ENCODE results near the gene FASTKD3.
"Not testable (repeated sequence)": the region's sequence is repeated elsewhere in the genome, so short reads cannot be mapped to it uniquely, and the experiment has no call there.

FASTKD3 gene, protein sequence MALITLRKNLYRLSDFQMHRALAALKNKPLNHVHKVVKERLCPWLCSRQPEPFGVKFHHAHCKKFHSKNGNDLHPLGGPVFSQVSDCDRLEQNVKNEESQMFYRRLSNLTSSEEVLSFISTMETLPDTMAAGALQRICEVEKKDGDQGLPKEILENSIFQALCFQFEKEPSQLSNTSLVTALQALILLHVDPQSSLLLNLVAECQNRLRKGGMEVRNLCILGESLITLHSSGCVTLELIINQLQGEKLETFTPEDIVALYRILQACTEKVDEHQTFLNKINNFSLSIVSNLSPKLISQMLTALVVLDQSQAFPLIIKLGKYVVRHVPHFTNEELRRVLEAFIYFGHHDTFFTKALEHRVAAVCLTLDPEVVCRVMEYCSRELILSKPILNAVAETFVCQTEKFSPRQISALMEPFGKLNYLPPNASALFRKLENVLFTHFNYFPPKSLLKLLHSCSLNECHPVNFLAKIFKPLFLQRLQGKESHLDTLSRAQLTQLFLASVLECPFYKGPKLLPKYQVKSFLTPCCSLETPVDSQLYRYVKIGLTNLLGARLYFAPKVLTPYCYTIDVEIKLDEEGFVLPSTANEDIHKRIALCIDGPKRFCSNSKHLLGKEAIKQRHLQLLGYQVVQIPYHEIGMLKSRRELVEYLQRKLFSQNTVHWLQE

DNA sequence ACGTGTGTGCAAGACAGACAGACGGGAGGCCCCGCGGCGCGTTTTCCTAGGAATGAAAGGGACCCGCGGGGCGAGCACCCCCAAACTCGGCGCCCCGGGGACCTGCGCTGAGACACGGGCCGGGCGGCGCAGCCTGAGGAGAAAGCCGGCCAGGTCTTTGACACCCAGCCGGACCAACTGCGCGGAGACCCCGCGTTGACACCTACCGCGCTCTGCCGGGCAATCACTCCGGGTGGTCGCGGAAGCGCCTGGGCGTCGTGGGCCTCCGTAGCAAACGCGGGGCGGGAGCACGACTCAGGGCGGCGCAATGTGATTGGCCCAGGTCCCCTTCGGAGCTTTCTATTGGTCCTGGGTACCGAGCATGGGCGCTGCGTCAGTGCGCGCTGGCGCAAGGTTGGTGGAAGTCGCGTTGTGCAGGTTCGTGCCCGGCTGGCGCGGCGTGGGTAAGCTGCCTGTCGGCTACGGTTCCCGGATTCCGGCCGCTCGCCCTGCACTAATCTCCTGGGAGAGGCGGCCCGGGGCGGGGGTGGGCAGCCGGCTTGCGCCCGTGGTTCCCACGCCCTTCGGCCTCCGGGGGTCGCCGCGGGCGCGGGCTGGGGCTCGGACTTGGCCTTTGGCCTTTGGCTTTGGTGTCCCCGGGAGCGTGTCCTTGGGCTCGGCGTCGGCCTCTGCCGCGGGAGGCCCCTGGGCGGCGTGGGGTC is at the start of gene FASTKD3, which contains the start of gene MTRR:
FASTKD3 (minus strand) TSS at position 259 of the 701 bp plus-strand sequence. CDS start 948 bp downstream, outside the sequence.
MTRR (plus strand) TSS at position 376 of the 701 bp plus-strand sequence. CDS start 1,647 bp downstream, outside the sequence.
- DNase-seq, result peak; percentile 97

DNA sequence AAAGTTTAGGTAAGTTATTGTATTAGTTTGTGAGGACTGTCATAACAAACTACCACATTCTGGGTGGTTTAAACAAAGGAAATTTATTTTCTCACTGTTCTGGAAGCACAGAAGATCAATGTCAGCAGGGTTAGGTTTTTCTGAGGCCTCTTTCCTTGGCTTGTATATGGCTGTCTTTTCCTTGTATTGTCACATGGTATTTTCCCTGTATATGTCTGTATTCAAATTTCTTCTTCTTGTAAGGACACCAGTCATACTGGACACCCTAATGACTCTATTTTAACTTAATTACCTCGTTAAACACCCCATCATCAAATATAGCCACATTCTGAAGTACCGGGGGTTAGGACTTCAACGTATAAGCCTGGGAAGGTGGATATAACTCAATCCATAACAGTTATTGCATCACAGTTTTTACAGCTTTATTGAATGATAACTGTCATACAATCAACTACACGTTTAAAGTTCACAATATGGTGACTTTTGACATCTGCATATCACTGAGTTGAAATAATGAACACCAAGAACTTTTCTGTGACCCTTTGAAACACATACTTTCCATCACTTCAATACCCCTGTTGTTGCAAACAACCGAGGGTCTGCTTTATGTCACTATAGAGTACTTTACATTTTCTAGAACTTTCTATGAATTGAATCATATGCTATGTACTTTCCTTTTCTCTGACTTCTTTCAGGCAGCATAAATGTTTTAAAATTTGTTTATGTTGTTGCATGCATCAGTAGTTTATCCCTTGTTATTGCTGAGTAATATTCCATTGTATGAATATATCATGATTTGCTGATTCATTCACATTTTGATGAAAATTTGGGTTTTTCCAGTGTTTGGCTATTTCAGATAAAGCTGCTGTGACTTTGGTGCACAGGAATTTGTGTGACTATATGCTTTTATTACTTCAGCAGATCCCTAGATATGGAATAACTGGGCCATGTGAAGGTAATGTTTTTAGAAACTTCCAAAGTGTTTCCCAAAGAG is 48.6 kb upstream of the FASTKD3 start:
- no peak for DNase-seq

DNA sequence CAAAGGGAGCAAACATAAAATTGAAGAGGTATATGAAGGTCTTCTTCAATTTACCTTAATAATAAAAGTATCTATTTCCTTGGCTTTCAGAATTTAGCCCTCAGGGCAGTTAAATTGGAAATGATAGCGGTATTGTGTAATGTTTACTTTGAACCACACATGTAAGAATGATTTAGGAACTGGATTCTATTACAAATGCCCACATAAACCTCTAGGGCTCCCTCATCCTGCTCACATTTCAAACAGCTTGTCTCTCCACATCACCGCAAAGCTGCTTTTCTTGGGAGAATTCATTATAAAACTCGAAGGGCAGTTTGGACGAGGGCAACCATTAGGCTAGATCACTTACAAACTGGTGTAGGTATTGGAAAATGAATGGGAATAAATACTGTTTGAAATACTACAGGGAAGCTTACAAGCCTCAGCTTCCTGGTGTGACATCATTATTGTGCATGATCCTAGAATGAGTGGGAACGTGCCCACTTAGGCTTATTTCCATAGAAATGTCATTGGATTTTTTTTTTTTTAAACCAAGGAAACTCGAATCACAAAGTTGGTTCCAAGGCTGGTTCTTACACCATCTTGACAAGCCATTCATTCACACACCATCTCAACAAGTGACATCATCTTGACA is 47.5 kb upstream of the FASTKD3 start:
- DNase-seq, result peak; percentile 12

DNA sequence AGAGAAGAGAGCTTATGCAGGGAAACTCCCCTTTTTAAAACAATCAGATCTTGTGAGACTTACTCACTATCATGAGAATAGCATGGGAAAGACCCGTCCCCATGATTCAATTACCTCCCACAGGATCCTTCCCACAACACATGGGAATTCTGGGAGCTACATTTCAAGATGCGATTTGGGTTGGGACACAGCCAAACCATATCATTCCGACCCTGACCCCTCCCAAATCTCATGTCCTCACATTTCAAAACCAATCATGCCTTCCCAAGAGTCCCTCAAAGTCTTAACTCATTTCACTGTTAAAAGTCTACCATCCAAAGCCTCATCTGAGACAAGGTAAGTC is 42.6 kb upstream of the FASTKD3 start:
- DNase-seq, result not testable (repeated sequence)

DNA sequence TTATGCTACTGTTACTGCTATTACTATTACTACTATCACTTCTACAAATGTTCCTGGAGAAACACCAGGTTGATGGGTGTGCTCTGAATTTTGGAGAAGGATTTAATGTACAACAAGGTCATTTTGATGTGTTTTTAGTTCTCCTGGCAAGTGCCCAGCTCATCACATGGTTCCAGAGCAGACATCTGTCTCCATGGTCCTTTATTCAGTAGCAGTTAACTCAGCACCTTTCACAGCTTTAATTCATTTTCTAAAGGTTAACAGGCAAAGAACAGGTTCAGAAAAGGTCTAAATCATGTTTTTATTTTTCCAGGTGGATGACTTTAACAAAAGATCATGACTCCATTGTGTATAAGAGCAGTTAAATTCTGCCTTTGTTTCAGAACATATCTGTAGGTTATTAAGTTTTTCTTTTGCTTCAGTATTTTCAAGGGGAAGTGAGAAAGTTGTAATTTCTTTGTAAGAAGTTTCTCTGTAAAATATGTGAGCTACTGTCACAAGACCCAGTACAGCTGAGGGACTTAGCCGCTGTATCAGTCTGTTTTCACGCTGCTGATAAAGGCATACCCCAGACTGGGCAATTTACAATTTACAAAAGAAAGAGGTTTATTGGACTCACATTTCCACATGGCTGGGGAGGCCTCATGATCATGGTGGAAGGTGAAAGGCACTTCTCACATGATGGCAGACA is 42.1 kb upstream of the FASTKD3 start:
- no peak for DNase-seq

DNA sequence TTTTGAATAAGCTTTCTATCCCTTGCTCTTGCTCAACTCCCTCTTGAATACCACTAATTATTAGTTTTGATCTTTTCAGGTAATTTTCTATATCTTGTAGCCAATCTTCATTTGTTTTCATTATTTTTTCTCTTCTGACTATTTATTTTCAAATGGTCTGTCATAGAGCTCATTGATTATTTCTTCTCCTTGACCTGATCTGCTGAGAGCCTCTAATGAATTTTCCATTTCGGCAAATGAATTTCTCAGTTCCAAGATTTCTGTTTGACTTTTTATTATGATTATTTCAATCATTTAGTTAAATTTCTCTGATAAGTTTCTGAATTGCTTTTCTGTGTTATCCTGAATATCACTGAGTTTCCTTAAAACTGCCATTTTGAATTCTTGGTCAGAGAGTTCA is 39.5 kb upstream of the FASTKD3 start:
- DNase-seq, result no peak

DNA sequence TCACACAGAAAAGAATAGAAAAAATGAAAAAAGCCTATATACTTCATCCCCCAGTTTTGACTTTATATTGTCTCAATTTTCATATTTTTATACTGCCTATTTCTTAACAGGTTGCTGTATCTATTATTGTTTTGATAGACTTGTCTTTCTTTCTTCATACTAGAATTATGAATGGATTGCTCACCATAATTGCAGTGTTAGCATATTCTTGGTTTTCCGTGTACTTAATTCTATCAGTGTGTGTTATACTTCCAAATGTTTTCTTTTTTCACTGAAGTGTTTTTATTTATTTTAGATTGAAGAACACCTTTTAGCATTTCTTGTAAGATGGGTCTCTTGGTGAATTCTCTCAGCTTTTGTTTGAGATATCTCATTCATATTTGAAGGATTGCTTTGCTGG is 38.8 kb upstream of the FASTKD3 start:
- DNase-seq, result no peak

DNA sequence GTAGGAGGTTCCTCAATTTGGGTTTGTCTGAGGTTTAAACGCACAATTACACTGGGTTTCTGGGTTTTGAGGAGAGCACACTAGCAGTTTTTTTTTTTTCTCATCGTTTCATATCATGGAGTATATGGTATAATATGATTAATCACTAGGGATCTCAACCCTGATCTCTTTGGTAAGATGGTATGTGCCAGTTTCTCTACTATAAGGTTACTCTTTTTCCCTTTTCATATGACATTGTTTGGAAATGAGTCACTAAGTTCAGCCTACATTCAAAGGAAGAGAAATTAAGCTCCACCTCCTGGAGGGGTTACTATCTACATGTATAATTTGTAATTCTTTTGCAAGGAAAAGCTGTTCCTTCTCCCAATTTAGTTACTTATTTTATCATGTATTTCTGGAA is 35.3 kb upstream of the FASTKD3 start:
- peak; percentile 12 for DNase-seq

DNA sequence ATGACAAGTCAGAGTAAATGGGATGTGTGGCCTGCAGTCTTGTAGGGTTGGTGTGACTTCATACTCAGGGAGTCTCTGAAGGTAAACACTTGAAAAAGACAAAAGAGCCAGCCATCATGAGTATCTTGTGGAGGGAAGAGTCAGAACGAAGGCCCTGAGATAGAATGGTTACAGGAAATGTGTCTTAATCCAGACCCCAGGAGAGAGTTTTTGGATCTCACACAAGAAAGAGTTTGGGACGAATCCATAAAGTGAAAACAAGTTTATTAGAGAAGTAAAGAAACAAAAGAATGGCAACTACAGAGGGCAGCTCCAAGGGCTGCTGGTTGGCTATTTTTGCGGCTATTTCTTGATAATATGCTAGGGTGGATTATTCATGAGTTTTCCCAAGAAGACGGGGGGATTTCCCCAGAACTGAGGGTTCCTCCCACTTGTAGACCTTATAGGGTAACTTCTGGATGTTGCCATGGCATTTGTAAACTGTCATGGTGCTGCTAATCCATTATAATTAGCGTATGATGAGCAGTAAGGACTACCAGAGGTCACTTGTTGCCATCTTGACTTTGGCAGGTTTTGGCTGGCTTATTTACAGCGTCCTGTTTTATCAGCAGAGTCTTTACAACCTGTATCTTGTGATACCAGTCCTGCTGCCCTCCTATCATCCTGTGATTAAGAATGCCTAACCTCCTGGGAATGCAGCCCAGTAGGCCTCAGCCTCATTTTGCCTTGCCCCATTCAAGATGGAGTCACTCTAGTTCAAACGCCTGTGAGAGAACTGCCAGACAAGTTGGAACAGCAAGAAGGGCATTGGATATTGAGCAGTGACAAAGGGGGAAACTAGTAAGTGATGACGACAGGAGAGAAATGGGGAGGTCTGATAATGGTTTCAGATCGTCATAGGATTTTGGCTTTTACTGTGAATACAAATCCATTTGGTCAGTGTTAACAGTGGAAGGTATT is 34.1 kb upstream of the FASTKD3 start:
- DNase-seq, result peak; percentile 29

DNA sequence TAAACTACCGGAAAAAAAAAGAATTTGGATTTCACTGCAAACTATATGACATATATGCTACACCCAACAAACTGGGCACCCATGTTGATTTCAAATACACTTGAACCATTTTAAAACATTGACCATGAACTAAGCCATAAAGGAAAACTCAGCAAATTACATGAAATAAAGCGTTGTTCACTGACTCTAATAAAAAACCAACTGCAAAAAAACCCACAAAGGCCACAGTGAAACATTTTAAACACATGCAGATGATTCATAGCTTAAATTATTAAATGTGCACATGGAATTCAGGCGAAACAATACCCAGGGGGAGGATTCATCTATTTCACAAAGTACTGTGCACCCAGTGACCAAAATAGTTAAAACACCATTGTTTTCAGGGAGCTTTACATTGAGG is 33.4 kb upstream of the FASTKD3 start:
- no peak for DNase-seq

DNA sequence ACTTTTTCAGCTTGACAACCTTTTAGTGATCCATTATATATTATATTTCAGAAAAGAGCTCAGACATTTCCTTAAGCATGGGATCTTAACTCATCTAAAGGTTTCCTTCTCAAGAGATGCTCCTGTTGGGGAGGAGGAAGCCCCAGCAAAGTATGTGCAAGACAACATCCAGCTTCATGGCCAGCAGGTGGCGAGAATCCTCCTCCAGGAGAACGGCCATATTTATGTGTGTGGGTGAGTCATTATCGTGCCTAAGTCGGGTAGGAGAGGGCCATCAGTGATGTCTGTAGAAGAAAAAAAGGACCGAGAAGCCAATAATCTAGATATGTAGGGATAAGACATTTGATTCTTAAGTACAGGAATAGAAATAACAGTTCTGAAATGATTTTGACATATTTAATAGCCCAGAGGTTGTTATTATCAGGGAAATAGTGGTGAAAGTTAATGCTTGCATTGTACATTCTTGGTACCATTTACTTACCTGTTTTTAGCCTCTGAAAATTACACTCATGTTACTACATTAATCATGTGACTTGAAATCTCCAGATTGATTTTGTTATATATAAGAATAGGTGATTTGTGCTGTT is 28.3 kb upstream of the FASTKD3 start:
- DNase-seq, result peak; percentile 73

DNA sequence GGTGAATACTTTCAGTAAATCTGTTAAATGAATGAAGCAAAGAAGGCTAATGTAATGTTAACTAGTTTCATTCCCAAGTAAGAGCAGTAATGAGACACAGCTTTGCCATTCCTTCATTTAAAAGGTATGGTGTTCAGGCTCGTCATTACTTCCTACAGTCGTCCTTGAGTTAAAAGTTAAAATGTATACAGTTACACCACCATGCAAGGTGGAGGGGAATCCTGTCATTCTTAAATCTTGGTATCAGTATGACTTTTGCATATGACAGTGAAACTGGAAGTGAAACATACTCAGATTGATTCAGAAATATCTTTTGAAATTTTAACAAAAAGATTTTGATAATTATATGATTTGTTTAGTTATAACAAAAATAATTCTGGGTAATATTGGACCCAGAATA is 26.0 kb upstream of the FASTKD3 start:
- no peak for DNase-seq

DNA sequence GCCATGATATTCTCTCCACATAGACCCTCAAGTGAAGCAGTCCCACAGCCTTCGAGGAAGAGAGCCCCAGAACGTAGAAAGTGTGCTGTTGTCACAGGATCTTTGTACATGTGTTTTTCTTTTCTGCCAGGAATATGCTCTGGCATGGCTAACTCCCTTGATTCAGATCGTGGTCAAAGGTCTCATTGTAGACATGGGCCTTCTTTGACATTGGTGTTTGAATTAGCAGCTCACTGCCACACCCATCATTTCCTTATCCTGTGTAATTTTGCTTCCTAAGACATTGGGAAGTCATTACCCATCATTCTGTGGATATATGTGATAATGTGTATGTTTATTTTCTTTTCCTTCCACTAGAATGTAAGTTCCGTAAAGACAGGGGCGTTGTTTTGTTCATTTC is 25.6 kb upstream of the FASTKD3 start:
- no peak for DNase-seq

DNA sequence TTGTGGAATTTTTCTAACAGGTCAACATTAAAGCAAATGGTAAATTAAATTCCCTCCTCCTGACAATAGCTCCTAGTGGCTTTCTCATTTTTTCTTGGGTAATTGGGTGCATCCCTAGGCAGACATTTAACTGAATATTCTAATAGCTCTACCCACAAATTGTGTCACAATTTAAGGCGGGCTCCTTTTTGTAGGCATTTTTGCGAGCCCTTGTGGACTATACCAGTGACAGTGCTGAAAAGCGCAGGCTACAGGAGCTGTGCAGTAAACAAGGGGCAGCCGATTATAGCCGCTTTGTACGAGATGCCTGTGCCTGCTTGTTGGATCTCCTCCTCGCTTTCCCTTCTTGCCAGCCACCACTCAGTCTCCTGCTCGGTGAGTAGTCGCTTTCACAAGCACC is 20.1 kb upstream of the FASTKD3 start:
- DNase-seq, result no peak

DNA sequence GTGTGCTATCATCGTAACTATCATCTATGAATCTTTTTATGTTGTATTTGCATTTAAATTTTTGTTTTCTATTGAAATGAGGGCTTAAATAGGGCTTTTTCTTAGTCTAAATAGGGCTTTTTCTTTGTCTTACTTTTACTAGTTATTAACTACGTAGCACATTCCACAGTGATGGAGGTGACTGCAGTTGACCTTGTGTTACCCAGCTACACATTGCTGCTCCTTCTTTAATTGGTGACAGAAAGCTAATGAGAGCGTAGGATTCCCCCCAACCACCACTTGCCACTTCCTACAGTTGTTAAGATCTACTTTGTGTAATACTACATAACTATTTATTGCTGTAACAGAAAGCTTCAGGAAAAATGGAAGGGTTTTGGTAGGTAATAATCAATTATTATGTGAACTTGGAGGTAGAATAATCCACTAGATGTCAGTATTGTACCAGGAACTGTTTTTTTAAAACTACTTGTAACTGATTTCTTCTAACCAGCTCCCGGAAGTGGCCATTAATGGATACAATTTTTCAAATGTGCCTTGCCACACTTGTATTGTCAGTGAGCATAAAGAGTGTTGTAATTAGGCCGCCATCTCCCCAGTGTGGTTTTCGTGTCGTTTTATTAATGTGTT is 18.1 kb upstream of the FASTKD3 start:
- DNase-seq, result peak; percentile 59

DNA sequence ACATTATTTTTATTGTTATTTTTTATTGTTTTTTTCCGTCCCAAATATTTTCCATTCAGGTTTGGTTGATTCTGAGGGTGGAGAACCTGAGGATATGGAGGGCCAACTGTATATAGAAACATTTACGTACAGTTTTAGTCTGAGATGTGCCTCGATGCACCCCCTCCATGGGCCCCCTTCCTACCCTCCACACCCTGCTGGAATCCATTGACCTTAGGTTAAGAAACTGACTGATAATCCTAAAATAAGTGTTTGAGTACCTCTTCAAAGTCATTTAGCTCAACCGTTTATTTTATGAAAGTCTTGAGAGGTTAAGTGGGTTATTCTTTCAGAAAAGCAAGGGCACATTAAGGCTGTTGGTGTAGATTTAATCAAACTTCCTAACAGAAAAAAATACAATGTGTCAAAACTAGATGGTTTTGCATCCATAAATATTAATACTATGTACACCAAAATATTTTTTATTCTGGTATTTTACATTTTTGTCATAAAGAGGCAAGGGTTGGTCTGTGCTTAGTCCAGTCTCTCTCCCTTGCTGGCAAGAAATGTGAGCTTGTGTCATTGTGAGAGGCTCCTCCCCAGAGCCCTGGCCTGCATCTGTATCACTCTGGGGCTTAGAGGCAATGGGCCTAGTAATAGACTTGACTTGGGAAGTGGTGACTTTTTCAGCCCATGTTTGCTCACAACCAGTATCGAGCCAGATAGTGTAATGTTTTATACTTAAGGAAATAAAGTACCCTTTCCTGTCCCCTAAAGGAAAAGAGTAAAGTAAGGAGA is 15.8 kb upstream of the FASTKD3 start:
- no peak for DNase-seq

DNA sequence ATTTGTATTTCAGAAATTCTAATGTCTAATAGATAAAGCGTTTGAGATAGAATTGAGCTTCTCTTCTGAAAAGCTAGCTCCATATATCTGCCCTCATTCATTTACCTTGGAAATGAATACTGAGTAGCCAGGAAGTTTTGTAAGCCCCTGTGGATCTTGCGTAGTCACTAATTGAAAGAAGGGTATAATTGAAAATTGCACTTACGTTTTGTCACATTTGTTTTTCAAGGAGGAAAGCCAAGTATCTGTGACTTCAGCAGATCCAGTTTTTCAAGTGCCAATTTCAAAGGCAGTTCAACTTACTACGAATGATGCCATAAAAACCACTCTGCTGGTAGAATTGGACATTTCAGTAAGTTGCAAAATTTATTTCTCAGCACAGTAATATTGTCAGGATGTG is 14.1 kb upstream of the FASTKD3 start:
- DNase-seq, result no peak

DNA sequence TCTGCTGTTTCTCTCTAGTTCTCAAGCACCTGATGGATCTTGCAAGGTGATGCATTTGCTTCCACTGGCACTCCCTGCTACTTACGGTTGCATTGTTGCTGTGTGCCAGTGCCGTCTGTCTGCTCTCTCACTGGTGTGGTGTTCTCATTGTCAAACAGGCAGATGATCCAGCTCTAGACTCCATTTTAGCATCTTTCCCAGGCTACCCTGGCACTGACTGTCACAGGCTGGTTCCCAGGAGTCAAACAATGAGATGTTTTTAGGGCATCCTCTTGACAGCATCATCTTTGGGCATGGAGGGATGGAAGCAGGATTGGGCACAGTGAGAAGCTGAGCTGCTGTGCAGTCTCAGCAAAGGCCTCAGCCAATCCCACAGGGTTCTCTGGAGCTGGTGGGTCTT is 13.0 kb upstream of the FASTKD3 start:
- no peak for DNase-seq
